Vagina (tissue), 2 donors: Measurements from ENCODE around the gene C12orf42. TPM values are rescaled to one million over a fixed set of nuclear protein-coding genes. Genes with fewer than 3 reads are reported as not detected.

Source experiments
- DNase-seq, 2 donors: peaks; one replicate each; pipeline ENCODE4 v3.0.0-alpha.2; 2017; ENCODE audit errors: extremely low spot score in 2 of 2
- H3K27ac ChIP-seq: fragments of 200-600 bp; sonication (generic); one replicate; pipeline ENCODE4 v1.5.1; 2019
- H3K27me3 ChIP-seq: fragments of 200-600 bp; sonication (generic); one replicate; pipeline ENCODE4 v1.5.1; 2019
- H3K36me3 ChIP-seq, 2 donors: fragments of 200-600 bp; sonication (generic); one replicate each; pipeline ENCODE4 v1.5.1; 2017 to 2019
- H3K4me1 ChIP-seq: fragments of 200-600 bp; sonication (generic); one replicate; pipeline ENCODE4 v1.5.1; 2019
- H3K4me3 ChIP-seq, 2 donors: fragments of 200-600 bp; sonication (generic); 1 replicate in 1 of 2; 2 replicates in 1 of 2; pipeline ENCODE4 v1.5.1; 2016 to 2019
- H3K9me3 ChIP-seq: fragments of 200-600 bp; sonication (generic); one replicate; pipeline ENCODE4 v1.5.1; 2019
- POLR2A ChIP-seq, 2 donors: fragments of 450-650 bp; IDR thresholded peaks; one replicate each; pipeline ENCODE4 v1.6.1; 2017; ENCODE audit warnings: antibody characterized with exemption in 2 of 2, mild to moderate bottlenecking in 2 of 2, moderate library complexity in 2 of 2
- POLR2AphosphoS5 ChIP-seq, 2 donors: sonication (generic); formaldehyde crosslinking; IDR thresholded peaks; one replicate each; pipeline ENCODE4 v1.9.0; 2017; ENCODE audit warnings: antibody characterized with exemption in 2 of 2, mild to moderate bottlenecking in 2 of 2, low read depth in 1 of 2; ENCODE audit not compliant: insufficient read depth in 1 of 2
- intact Hi-C: fragments of 100-400 bp; cut with DNase I; formaldehyde crosslinking; loops from one replicate; pipeline ENCODE4 v1.15.1; 2023
- total RNA-seq: library from RNA; depleted of rRNA; stranded (reverse); fragments of >200 nt; gene quantifications from one replicate; pipeline ENCODE4 v1.2.3, GENCODE V29; 2016
- TF ChIP-seq, protein P1 (sequence below), 3 experiments: fragments of 450-650 bp in 2 of 3; fragments of 200-600 bp in 1 of 3; sonication (generic) in 1 of 3; IDR thresholded peaks; one replicate each; pipeline ENCODE4 v1.5.1; 2017 to 2019; ENCODE audit warnings: antibody characterized with exemption in 3 of 3, mild to moderate bottlenecking in 2 of 3, moderate library complexity in 2 of 3

The C12orf42 gene
- total RNA-seq, 1 donor from 2014 or later: not detected

GRCh38 chr12:103519632-103520031, 23.9 kb upstream of the C12orf42 start:
- DNase-seq: no peak
- TF ChIP-seq POLR2A (IDR thresholded peaks at IDR 0.05) (no peak), POLR2AphosphoS5 (IDR thresholded peaks at IDR 0.05; ENCODE audit: insufficient read depth in 1 of 2, low read depth in 1 of 2) (no peak)
- TF ChIP-seq, protein P1, sequence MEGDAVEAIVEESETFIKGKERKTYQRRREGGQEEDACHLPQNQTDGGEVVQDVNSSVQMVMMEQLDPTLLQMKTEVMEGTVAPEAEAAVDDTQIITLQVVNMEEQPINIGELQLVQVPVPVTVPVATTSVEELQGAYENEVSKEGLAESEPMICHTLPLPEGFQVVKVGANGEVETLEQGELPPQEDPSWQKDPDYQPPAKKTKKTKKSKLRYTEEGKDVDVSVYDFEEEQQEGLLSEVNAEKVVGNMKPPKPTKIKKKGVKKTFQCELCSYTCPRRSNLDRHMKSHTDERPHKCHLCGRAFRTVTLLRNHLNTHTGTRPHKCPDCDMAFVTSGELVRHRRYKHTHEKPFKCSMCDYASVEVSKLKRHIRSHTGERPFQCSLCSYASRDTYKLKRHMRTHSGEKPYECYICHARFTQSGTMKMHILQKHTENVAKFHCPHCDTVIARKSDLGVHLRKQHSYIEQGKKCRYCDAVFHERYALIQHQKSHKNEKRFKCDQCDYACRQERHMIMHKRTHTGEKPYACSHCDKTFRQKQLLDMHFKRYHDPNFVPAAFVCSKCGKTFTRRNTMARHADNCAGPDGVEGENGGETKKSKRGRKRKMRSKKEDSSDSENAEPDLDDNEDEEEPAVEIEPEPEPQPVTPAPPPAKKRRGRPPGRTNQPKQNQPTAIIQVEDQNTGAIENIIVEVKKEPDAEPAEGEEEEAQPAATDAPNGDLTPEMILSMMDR (IDR thresholded peaks at IDR 0.05): no peak
- Histone ChIP-seq H3K27me3 (no peaks in the 10 kb centered on the region), H3K4me1 (no peaks in the 10 kb centered on the region), H3K4me3 (no peak overlapping the region), H3K36me3 (no peaks in the 10 kb centered on the region), H3K27ac (no peak overlapping the region), H3K9me3 (no peaks in the 10 kb centered on the region)
- intact Hi-C loops: no loop called here

DNA sequence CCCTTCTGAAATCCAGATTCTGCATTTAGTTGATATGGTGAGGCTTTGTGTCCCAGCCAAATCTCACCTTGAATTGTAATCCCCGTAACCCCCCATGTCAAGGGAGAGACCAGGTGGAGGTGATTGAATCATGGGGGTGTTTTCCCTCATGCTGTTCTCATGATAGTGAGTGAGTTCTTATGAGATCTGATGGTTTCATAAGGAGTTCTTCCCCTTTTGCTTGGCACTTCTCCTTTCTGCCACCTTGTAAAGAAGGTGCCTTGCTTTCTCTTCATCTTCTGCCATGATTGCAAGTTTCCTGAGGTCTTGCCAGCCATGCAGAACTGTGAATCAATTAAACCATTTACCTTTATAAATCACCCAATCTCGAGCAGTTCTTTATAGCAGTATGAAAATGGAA, 23.1 kb upstream of the C12orf42 start:
- Histone ChIP-seq H3K27me3 (no peaks in the 10 kb centered on the region), H3K4me1 (no peaks in the 10 kb centered on the region), H3K4me3 (no peak overlapping the region), H3K36me3 (no peaks in the 10 kb centered on the region), H3K9me3 (no peaks in the 10 kb centered on the region), H3K27ac (no peak overlapping the region)
- intact Hi-C loops: no loop called here
- TF ChIP-seq, protein P1 (IDR thresholded peaks at IDR 0.05): no peak
- TF ChIP-seq POLR2AphosphoS5 (IDR thresholded peaks at IDR 0.05; ENCODE audit: insufficient read depth in 1 of 2, low read depth in 1 of 2): no peak
- TF ChIP-seq POLR2A (IDR thresholded peaks at IDR 0.05): no peak
- no peak for DNase-seq

- intact Hi-C loops: no loop called here
- no peaks in the 10 kb centered on the region for H3K9me3 ChIP-seq
- no peak overlapping the region for H3K4me3 ChIP-seq
- H3K27ac ChIP-seq: no peak overlapping the region
- no peaks in the 10 kb centered on the region for H3K4me1 ChIP-seq
- no peak for TF ChIP-seq POLR2AphosphoS5 (IDR thresholded peaks at IDR 0.05; ENCODE audit: insufficient read depth in 1 of 2, low read depth in 1 of 2)
- TF ChIP-seq POLR2A (IDR thresholded peaks at IDR 0.05): no peak
- TF ChIP-seq, protein P1 (IDR thresholded peaks at IDR 0.05): no peak
- H3K27me3 ChIP-seq: no peaks in the 10 kb centered on the region
- DNase-seq: no peak
- no peaks in the 10 kb centered on the region for H3K36me3 ChIP-seq
Measured at GRCh38 chr12:103517161-103517560, 21.4 kb upstream of the C12orf42 start.

DNA sequence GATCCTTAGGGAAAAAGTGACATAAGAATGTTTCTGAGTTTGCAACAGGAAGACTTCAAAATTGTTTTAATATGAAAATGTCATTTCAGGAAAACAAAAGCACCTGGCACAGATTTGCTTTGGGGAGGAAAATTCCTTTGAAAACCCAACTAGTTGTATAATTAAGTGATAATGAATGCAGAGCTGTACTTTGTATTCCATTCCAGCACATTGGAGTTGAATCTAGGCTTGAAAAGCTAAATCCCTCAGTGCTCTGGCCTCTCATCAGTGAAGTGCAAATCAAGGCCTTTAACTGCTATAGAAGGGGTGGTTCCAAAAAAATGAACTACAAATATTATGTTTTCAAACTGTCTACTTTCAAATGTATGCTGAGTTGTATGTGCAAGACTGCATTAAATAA, 19.6 kb upstream of the C12orf42 start:
- no peaks in the 10 kb centered on the region for H3K4me1 ChIP-seq
- DNase-seq: no peak
- intact Hi-C loops: no loop called here

DNA sequence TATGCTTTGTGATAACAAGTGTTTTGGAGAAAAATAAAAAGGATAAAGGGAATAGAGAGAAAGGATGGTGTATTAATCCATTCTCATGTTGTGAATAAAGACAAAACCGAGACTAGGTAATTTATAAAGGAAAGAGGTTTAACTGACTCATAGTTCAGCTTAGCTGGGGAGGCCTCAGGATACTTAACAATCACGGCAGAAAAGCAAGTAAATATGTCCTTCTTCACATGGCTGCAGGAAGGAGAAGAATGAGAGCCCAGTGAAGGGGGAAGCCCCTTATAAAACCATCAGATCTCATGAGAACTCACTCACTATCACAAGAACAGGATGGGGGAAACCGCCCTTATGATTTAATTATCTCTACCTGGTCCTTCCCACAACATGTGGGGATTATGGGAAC, 18.1 kb upstream of the C12orf42 start:
- H3K27ac ChIP-seq: no peak overlapping the region
- no peaks in the 10 kb centered on the region for H3K9me3 ChIP-seq
- intact Hi-C loops: no loop called here
- no peak overlapping the region for H3K4me3 ChIP-seq
- H3K27me3 ChIP-seq: no peaks in the 10 kb centered on the region
- TF ChIP-seq, protein P1 (IDR thresholded peaks at IDR 0.05): no peak
- TF ChIP-seq POLR2AphosphoS5 (IDR thresholded peaks at IDR 0.05; ENCODE audit: insufficient read depth in 1 of 2, low read depth in 1 of 2) (no peak), POLR2A (IDR thresholded peaks at IDR 0.05) (no peak)
- H3K4me1 ChIP-seq: no peaks in the 10 kb centered on the region
- H3K36me3 ChIP-seq: no peaks in the 10 kb centered on the region
- no peak for DNase-seq

More for the DNA sequence above, 19.6 kb upstream of the C12orf42 start:
- TF ChIP-seq POLR2A (IDR thresholded peaks at IDR 0.05): no peak
- TF ChIP-seq POLR2AphosphoS5 (IDR thresholded peaks at IDR 0.05; ENCODE audit: insufficient read depth in 1 of 2, low read depth in 1 of 2): no peak
- TF ChIP-seq, protein P1 (IDR thresholded peaks at IDR 0.05): no peak
- Histone ChIP-seq H3K9me3 (no peaks in the 10 kb centered on the region), H3K4me3 (no peak overlapping the region), H3K27ac (no peak overlapping the region), H3K36me3 (no peaks in the 10 kb centered on the region), H3K27me3 (no peaks in the 10 kb centered on the region)
